GM06990 (cell line): ENCODE results near the gene USP47.

Experiments used
- DNase-seq: peaks from one replicate; pipeline ENCODE4 v3.0.0-alpha.2; 2011; ENCODE audit not compliant: insufficient read length; ENCODE audit errors: extremely low read depth
- H3K27me3 ChIP-seq: replicated peaks from 2 replicates; pipeline ENCODE4 v1.6.0; 2011; ENCODE audit warnings: low read length; ENCODE audit not compliant: control insufficient read depth, insufficient read depth
- H3K36me3 ChIP-seq: 2 replicates; pipeline ENCODE4 v1.5.1; 2011; ENCODE audit warnings: low read length; ENCODE audit not compliant: control insufficient read depth, insufficient read depth
- H3K4me3 ChIP-seq: replicated peaks from 2 replicates; pipeline ENCODE4 v1.5.1; 2011; ENCODE audit warnings: low read depth, mild to moderate bottlenecking, control low read depth, low read length
- CTCF ChIP-seq: IDR thresholded peaks from 2 replicates; pipeline ENCODE4 v1.5.1; 2011; ENCODE audit warnings: low read length, control low read depth, mild to moderate bottlenecking, inconsistent platforms; ENCODE audit not compliant: insufficient read depth, poor library complexity, severe bottlenecking

Gene USP47

GRCh38 chr11:11806586-11806985 lies 35.2 kb upstream of the USP47 start:
- Histone ChIP-seq H3K4me3 (no peak overlapping the region), H3K36me3 (no peaks in the 10 kb centered on the region), H3K27me3 (no peaks in the 10 kb centered on the region)
- no peak for DNase-seq
- no peak for TF ChIP-seq CTCF

GRCh38 chr11:11807811-11808782 lies 33.7 kb upstream of the USP47 start:
- H3K4me3 ChIP-seq, result no peak overlapping the region
- no peak for TF ChIP-seq CTCF
- no peak for DNase-seq
- H3K36me3 ChIP-seq, result no peaks in the 10 kb centered on the region
- no peaks in the 10 kb centered on the region for H3K27me3 ChIP-seq

- TF ChIP-seq CTCF, result no peak
- no peaks in the 10 kb centered on the region for H3K36me3 ChIP-seq
- H3K27me3 ChIP-seq, result no peaks in the 10 kb centered on the region
- no peak overlapping the region for H3K4me3 ChIP-seq
- no peak for DNase-seq
Measured at GRCh38 chr11:11808992-11809615, 32.7 kb upstream of the USP47 start.

GRCh38 chr11:11810764-11811726 lies 30.7 kb upstream of the USP47 start:
- H3K27me3 ChIP-seq, result no peaks in the 10 kb centered on the region

More at GRCh38 chr11:11810764-11811726, 30.7 kb upstream of the USP47 start:
- TF ChIP-seq CTCF, result no peak
- Histone ChIP-seq H3K36me3 (no peaks in the 10 kb centered on the region), H3K4me3 (no peak overlapping the region)
- DNase-seq, result no peak
